Measurements from ENCODE around the gene HSD17B11.
"Not testable (repeated sequence)": the region's sequence is repeated elsewhere in the genome, so short reads cannot be mapped to it uniquely, and the experiment has no call there.

HSD17B11 gene

GRCh38 chr4:87354168-87355102 lies 36.6 kb downstream of the HSD17B11 start:
- no peak for DNase-seq

GRCh38 chr4:87353592-87353991 lies 37.4 kb downstream of the HSD17B11 start:
- DNase-seq: peak; percentile 31

GRCh38 chr4:87345139-87345538 lies 45.8 kb downstream of the HSD17B11 start:
- no peak for DNase-seq

GRCh38 chr4:87342872-87343271 lies 48.1 kb downstream of the HSD17B11 start:
- no peak for DNase-seq

- not testable (repeated sequence) for DNase-seq
Measured at GRCh38 chr4:87341954-87342635, 48.9 kb downstream of the HSD17B11 start.

GRCh38 chr4:87339440-87339839 lies 51.5 kb downstream of the HSD17B11 start:
- no peak for DNase-seq

- DNase-seq: no peak
Measured at GRCh38 chr4:87337361-87337760, 53.6 kb downstream of the HSD17B11 start.

GRCh38 chr4:87333267-87333666 lies 57.7 kb downstream of the HSD17B11 start:
- DNase-seq: no peak

- DNase-seq: no peak
Measured at GRCh38 chr4:87330761-87331160, 60.2 kb downstream of the HSD17B11 start.

- DNase-seq: no peak
Measured at GRCh38 chr4:87327136-87327535, 63.9 kb downstream of the HSD17B11 start.

GRCh38 chr4:87326460-87326859 lies 64.5 kb downstream of the HSD17B11 start:
- DNase-seq: no peak

- no peak for DNase-seq
Measured at GRCh38 chr4:87322754-87323153, 68.2 kb downstream of the HSD17B11 start, which contains the start of gene HSD17B13. TSS of gene HSD17B13 (minus strand) at chr4:87322882. CDS start at chr4:87322841, 41 bp downstream.

GRCh38 chr4:87321888-87322287 lies 69.1 kb downstream of the HSD17B11 start:
- no peak for DNase-seq

GRCh38 chr4:87317527-87317926 lies 73.5 kb downstream of the HSD17B11 start:
- no peak for DNase-seq

- DNase-seq: no peak
Measured at GRCh38 chr4:87316961-87317360, 74.0 kb downstream of the HSD17B11 start.

GRCh38 chr4:87315000-87315399 lies 76.0 kb downstream of the HSD17B11 start:
- DNase-seq: peak; percentile 36

GRCh38 chr4:87313756-87314155 lies 77.2 kb downstream of the HSD17B11 start:
- no peak for DNase-seq

- no peak for DNase-seq
Measured at GRCh38 chr4:87311684-87312083, 79.3 kb downstream of the HSD17B11 start.

- no peak for DNase-seq
Measured at GRCh38 chr4:87310691-87311335, 80.2 kb downstream of the HSD17B11 start.

- DNase-seq: no peak
Measured at GRCh38 chr4:87309625-87310024, 81.4 kb downstream of the HSD17B11 start.

GRCh38 chr4:87306056-87306455 lies 84.9 kb downstream of the HSD17B11 start:
- DNase-seq: no peak

- DNase-seq: no peak
Measured at GRCh38 chr4:87305562-87305961, 85.4 kb downstream of the HSD17B11 start.

- no peak for DNase-seq
Measured at GRCh38 chr4:87304745-87305432, 86.1 kb downstream of the HSD17B11 start.
